ENCODE results near the gene ZEB2.

The ZEB2 gene

GRCh38 chr2:144468823-144469595 is 50.9 kb downstream of the ZEB2 start:
- no peak for DNase-seq

- DNase-seq, result no peak
Measured at GRCh38 chr2:144467502-144468137, 52.3 kb downstream of the ZEB2 start.

GRCh38 chr2:144466637-144467036 is 53.3 kb downstream of the ZEB2 start:
- DNase-seq, result no peak

GRCh38 chr2:144465749-144466148 is 54.2 kb downstream of the ZEB2 start:
- DNase-seq, result no peak

- no peak for DNase-seq
Measured at GRCh38 chr2:144464730-144465129, 55.2 kb downstream of the ZEB2 start.

- DNase-seq, result no peak
Measured at GRCh38 chr2:144463266-144463665, 56.7 kb downstream of the ZEB2 start.

- DNase-seq, result no peak
Measured at GRCh38 chr2:144462266-144462665, 57.7 kb downstream of the ZEB2 start.

- no peak for DNase-seq
Measured at GRCh38 chr2:144461308-144461766, 58.6 kb downstream of the ZEB2 start.

GRCh38 chr2:144460727-144461307 is 59.1 kb downstream of the ZEB2 start:
- DNase-seq, result no peak

GRCh38 chr2:144459937-144460336 is 60.0 kb downstream of the ZEB2 start:
- no peak for DNase-seq

- no peak for DNase-seq
Measured at GRCh38 chr2:144459286-144459685, 60.6 kb downstream of the ZEB2 start.

- DNase-seq, result no peak
Measured at GRCh38 chr2:144458541-144458940, 61.4 kb downstream of the ZEB2 start.

GRCh38 chr2:144456680-144457079 is 63.2 kb downstream of the ZEB2 start:
- DNase-seq, result no peak

GRCh38 chr2:144455987-144456386 is 63.9 kb downstream of the ZEB2 start:
- no peak for DNase-seq

GRCh38 chr2:144454466-144455287 is 65.2 kb downstream of the ZEB2 start:
- DNase-seq, result peak; percentile 21

- no peak for DNase-seq
Measured at GRCh38 chr2:144453486-144454158, 66.3 kb downstream of the ZEB2 start.

GRCh38 chr2:144452989-144453336 is 67.0 kb downstream of the ZEB2 start:
- no peak for DNase-seq

GRCh38 chr2:144452169-144452988 is 67.5 kb downstream of the ZEB2 start:
- DNase-seq, result no peak

GRCh38 chr2:144451443-144451842 is 68.5 kb downstream of the ZEB2 start:
- no peak for DNase-seq

GRCh38 chr2:144449028-144449406 is 70.9 kb downstream of the ZEB2 start:
- DNase-seq, result no peak

GRCh38 chr2:144448389-144449027 is 71.4 kb downstream of the ZEB2 start:
- no peak for DNase-seq
